Suppressor macrophage (primary cell): ENCODE data around the gene NEK6.

Source experiments
- DNase-seq, 4 experiments: peaks; one replicate each; pipeline ENCODE4 v3.0.0-alpha.2; 2020 to 2022

The NEK6 gene

DNA sequence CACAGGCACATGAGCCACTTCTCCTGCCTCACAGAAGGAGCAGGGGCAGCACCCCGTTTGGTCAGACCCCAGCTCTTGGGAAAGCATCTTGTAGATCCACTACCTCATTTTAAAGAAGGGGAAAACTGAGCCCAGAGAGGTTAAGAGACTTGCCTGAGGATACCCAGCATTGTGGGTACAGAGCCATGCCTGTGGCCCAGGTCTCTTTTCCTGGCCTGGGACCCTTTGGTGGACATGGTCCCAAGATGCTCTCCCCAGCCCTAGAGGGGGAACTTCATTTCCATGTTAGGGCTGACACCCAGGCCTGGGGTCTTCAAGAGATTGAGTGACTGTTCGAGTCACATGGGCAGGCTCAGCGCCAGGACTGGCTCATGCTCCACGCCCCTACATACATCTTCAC, 64.2 kb downstream of the NEK6 start:
- DNase-seq = peak in 3 of 4 experiments; percentile 19 to 40 (median 24)

- DNase-seq = peak; percentile 42 to 60 (median 51)
These were observed 65.1 kb downstream of the NEK6 start for GRCh38 chr9:124322618-124323432.

DNA sequence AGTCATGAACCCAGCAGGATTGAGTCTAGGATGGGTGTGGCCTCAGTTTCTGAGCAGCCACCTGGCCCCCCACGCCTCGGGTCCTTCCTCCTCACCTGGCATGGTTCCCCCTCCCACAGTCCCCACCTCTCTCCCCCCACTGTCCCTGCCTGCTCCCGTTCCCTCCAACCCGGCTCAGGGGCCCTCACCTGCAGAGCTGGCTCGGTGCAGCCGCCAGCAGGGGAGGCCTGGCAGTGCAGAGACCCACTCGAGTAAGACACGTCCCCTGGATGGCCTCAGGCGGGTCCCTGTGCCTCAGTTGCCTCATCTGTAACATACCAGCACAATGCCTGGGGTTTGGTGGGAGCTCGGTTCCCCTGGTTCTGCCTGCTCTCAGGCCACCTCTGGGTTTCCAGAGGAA, 66.2 kb downstream of the NEK6 start:
- DNase-seq = no peak

- DNase-seq = no peak
These were observed 68.1 kb downstream of the NEK6 start for GRCh38 chr9:124325816-124326215.

GRCh38 chr9:124326378-124326777, 68.6 kb downstream of the NEK6 start:
- no peak for DNase-seq

- DNase-seq = no peak
These were observed 69.7 kb downstream of the NEK6 start for GRCh38 chr9:124327491-124327890.

GRCh38 chr9:124328285-124328684, 70.5 kb downstream of the NEK6 start:
- DNase-seq = no peak

DNA sequence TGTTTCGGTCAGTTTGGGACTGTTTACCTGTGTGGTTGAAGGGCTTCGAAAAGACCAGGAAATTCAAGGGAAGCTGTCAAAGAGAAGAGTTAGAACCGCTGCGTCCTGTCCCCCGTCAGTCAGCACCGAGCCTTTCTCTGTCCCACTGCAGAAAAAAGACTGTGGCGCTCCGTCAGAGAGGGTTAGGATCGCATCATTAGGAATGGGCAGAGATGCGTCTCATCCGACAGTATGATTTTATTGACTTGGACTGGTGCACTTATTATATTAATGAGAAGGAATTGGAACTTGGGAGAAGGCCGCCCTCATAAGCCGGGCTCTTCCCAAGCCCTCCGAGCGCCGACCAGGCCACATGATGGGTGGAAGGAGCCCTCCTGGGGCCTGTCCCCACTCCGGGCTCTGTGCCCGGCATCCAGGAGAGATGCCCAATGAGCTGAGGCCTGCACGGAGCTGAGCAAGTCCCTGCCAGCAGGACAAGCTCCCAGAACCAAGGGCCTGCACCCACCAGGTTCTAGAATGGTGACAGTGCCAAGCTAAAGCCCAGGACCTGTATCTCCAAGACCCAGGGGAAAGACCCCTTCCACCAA, 71.5 kb downstream of the NEK6 start:
- no peak for DNase-seq

GRCh38 chr9:124330011-124330697, 72.4 kb downstream of the NEK6 start:
- DNase-seq = no peak

DNA sequence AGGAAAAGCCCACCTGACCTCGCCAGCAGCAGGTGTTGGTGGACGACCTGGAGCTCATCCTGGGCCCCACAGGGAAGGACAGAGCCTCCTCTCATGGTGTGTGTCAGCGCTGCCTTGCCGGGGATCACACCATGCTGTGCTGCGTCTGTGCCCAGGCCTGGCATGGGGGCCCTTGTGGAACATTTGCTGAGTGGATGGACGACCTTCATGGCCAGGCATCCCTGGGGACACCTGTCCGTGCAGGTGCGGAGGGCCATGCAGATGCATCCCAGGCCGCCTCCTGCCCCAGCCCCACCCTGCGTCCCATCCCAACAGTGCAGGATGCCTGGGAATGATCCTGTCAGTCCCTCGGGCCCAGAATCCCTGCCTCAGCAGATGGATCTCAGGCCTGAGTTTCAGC, 73.8 kb downstream of the NEK6 start:
- DNase-seq = no peak

GRCh38 chr9:124332361-124333202, 74.8 kb downstream of the NEK6 start:
- no peak for DNase-seq

GRCh38 chr9:124333203-124333579, 75.4 kb downstream of the NEK6 start:
- no peak for DNase-seq

- DNase-seq = no peak
These were observed 77.0 kb downstream of the NEK6 start for GRCh38 chr9:124334568-124335319.

DNA sequence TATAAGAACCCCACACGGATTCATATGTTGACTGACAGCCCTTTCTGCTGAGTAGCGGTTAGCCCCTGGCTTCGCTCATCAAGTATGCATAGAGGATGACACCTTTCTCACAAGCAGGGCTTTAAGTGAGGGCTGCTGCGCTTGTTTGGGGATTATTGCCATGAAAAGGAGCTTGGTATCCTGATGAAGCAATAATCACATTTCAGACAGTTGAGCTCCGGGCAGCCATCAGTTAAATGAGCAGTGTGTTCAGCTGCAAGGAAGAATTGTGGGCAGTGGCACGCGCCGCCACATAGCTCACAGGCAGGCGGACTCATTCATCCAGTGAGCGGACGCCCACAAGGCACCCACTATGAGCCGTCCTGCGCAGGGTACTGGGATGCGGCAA, 77.6 kb downstream of the NEK6 start:
- no peak for DNase-seq

DNA sequence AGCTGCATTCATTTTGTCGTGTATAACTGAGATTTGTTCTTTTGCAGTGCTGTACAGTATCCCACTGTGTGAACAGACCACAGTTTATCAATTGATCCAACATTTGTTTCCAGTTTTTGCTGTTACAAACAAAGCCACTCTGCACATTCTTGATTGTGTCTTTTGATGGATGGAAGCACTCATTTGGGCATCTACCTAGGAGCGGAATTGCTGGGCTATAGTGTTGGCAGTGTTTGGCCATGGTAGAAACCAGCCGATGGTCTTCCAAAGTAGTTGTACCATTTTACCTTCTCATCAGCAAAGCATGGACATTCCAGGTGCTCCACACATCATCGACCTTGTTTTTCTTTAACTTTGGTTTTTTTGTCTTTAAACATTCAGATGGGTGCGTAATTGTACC, 79.8 kb downstream of the NEK6 start:
- DNase-seq = no peak

- DNase-seq = no peak
These were observed 81.9 kb downstream of the NEK6 start for GRCh38 chr9:124339603-124340146.

- no peak for DNase-seq
These were observed 82.7 kb downstream of the NEK6 start for GRCh38 chr9:124340219-124341069.

DNA sequence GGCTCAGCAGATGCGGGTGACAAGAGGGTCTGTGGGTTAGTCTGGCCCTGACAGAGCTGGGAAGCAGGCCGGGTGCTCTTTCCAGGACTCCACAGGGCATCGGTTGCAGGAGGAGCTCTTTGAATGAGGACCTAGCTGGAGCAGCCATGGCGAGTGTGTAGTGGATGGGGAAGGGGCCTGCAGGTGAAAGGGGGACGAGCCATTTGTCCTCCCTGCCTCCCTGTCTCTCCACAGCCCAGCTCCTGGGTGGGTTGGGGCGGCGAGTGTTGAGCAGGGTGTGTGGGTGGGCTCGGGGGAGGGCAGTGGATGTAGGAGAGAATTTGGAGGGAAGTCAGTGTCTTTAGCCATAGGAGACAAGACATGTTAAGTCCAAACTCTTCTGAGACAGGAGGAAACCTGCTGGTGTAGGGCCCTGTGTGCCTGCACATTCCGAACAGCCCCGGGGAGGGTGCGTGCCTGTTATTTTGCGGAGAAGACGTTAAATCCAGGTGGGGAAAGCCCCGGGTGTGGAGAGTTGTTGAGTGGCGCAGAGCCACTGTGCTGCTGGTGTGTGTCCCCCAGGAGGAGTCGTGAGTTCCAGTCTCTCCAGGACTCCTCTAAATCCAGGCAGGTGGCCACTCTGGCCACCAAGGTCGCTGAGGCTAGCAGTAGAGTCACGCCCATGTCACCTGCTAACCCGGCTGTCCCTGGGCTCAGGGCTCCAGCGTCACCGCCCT, 83.9 kb downstream of the NEK6 start:
- no peak for DNase-seq

- DNase-seq = peak in 3 of 4 experiments; percentile 32 to 53 (median 33)
These were observed 84.6 kb downstream of the NEK6 start for GRCh38 chr9:124342402-124342775.
